Skin epidermis (tissue), 12 donors: ENCODE data around the gene KIF20B.
"Not testable (repeated sequence)": the region's sequence is repeated elsewhere in the genome, so short reads cannot be mapped to it uniquely, and the experiment has no call there.

Experiments used
- H3K27ac ChIP-seq, 21 experiments: fragments of 200-600 bp; sonication (generic) in 11 of 21; one replicate each; pipeline ENCODE4 v1.5.0; 2020; ENCODE audit warnings: mild to moderate bottlenecking in 3 of 21, inconsistent platforms in 2 of 21, moderate library complexity in 2 of 21
- H3K4me3 ChIP-seq, 7 experiments: fragments of 200-600 bp; sonication (generic) in 2 of 7; one replicate each; pipeline ENCODE4 v1.5.0; 2020; ENCODE audit warnings: inconsistent platforms in 2 of 7, mild to moderate bottlenecking in 2 of 7, moderate library complexity in 1 of 7

The KIF20B gene

DNA sequence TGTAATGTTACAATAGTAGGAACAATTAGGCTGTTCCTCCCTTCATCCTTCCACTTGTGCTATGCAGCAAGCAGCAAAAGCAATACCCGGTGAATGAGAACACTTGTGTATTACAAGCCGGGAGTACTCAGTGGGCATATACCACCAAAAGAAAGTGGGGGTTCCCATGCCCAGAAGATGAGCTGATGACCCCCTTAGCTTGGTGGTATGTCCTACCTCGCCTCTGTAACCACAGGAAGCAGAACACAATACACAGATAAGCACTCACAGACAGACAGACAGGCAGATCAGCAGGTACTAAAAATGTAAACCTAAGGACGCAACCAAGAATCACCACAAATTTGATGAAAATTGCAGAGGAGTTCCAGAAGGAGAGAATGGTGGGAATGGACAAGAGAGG lies 15.5 kb upstream of the KIF20B start:
- no peak overlapping the region for H3K27ac ChIP-seq
- no peak overlapping the region for H3K4me3 ChIP-seq

DNA sequence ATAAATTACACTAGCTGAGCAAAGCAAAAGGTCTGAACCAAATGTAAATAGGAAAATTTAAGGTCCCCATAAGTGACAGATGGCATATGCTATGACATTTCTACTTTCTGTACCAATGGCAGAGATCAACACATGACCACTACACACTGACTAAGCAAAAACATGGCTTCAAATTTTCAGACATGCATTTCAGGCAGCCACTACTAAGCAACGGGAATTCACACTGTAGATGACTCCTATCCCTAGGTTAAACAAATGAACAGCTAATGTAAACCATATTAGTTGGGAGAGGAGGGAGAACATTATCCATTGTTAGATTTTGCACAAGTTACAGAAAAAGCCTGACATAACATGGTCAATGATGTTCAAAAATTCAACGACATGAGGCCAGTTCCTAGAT lies 11.4 kb upstream of the KIF20B start:
- Histone ChIP-seq H3K4me3 (no peak overlapping the region), H3K27ac (no peak overlapping the region)

DNA sequence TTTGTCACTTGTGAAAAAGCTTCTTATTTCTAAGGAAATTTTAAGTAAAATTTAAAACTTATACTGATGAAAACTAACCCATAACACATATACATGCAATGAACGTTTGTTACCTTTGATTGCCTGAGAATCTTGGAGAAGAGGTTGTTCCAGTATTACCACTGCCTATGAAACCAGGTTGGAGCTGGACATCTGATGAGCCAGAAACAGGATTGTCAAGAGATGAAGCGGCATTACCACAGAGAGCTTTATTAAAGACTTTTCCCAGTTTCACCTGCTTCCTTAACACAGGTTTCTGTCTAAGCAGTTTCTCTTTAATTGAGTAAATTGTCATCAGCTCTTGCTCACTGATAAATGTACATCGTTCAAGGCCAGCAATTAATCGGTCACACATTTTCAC lies 9.0 kb upstream of the KIF20B start:
- Histone ChIP-seq H3K4me3 (no peak overlapping the region), H3K27ac (no peak overlapping the region)

DNA sequence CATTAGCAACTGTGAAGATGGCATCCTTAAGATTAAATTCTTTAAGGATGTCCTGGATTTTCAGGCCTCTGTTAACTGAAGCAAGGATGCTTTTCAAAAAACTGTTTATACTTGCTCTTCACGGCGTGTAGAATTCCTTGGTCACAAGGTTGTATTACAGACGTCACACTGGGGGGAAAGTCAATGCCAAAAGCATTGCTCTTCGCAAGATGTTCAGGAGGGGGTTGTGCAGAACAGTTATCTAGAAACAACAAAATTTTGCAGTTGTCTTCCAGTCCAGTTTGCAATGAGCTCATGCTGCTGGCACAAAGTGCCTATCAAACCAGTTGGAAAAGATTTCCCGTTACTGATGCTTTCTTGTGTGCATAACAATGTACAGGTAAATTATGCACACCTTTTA lies 8.2 kb upstream of the KIF20B start:
- H3K4me3 ChIP-seq = no peak overlapping the region

DNA sequence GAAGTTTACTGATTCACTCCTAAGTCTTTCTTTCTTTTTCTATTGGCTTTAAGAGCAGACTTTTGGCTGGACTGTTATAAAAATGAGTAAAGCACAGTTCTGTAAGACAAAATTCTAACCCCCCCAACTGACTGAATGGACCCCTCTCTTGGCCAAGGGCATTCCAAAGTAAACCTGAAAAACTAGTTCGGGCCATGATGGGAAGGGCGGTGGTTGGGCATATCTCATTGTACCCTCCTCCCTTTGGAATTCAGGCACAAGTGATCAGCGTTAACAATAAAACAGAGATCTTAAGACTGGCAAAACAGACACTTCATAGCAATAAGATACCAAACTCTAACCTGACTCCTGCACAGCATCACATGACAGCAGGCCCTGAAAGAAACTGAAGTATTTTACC lies 6.1 kb upstream of the KIF20B start:
- Histone ChIP-seq H3K4me3 (no peak overlapping the region), H3K27ac (no peak overlapping the region)

More for the DNA sequence above, 8.2 kb upstream of the KIF20B start:
- no peak overlapping the region for H3K27ac ChIP-seq

DNA sequence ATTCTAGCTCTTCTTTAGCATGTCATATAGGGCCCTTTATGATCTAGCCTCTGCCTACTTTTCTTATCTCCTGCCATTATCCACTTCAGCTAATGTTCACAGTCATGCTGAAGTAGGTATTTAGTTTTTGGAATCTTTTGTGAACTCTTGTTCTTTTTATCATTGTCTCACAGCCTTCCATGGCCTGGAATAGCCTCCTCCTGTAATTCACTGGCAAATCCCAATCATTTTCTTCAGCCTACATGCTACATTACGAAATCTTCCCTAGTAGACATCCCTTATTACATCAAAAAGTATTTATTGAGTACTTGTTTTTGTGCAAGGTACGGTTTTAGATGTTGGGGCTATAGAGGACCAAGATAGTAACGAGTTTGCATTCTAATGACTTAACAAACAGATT lies 3.4 kb upstream of the KIF20B start:
- Histone ChIP-seq H3K27ac (no peak overlapping the region), H3K4me3 (no peak overlapping the region)

DNA sequence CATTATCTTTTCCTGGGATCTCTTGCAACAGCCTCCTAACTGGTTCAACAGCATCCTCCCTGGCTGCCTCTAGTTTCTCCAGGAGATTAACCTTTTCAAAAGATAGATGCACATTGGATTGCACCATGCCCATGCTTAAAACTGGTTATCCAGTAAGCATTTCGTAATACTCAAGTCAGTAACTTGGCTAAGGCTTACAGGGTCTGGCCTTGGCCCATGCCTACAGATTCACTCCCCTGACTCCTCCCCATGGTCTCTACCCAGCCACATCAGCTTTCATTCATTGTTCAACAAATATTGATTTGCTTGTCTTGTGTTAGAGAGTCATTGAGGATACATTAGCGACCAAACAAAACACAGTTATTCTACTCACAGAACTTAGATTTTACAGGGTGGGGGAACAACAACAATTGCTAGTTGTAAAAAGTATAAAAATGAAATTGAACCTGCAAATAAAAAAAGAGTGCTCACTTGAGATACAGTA lies 1.8 kb upstream of the KIF20B start:
- Histone ChIP-seq H3K4me3 (no peak overlapping the region), H3K27ac (no peak overlapping the region)

DNA sequence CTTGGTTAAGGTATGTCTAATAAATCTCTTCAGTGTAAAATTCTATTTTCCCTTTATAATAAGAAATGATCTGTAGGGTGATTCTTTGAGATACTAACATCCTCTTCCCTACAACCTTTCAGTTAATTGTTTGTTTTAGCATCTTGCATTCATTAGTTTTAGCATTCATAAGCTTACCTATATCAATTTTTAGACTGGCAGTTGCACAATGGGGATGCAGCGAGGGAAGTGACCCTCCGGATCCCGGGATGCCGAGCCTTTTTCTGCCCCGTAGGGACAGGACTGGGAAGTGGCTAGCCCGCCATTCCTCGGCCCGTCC lies 508 bp upstream of the KIF20B start:
- Histone ChIP-seq H3K27ac (peak overlapping the region; percentile 49 to 91 (median 83)), H3K4me3 (peak overlapping the region; percentile 61 to 79 (median 70))

DNA sequence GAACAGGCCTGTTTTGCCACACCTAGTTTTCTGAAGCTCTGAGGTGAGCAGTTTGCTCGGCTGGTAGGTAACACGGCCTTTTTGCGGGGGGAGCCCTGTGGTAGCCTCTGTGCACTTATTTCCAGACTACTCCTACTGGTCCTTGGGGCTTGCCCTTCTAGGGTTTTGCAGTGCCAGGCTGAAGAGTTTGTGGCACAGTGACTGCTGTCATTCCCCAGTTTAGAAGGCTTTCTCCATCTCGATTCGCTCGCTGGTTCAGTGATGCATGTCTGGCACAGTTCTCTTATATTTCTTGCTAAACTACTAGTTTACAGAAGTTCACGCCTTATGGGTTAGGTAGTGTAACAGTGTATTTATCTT lies 711 bp downstream of the KIF20B start:
- Histone ChIP-seq H3K4me3 (peak overlapping the region; percentile 61 to 79 (median 70)), H3K27ac (peak overlapping the region in 16 of 21 experiments; percentile 32 to 91 (median 84))

DNA sequence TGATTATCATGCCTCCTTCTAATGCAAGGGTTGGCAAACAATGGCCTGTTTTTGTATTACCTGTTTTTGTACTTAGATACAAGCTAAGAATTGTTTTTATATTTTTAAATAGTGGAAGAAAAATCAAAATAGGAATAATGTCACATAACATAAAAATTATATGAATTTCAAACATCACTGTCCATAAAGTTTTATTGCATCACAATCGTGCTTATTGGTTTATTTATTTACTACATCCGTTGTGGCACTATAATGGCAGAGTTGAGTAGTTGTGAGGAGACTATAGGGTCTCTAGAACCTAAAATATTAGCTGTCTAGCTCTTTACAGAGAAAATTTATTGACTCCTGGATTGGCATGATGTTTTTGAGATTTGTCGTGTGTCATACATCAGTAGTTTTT lies 4.1 kb downstream of the KIF20B start:
- Histone ChIP-seq H3K27ac (no peak overlapping the region), H3K4me3 (no peak overlapping the region)

DNA sequence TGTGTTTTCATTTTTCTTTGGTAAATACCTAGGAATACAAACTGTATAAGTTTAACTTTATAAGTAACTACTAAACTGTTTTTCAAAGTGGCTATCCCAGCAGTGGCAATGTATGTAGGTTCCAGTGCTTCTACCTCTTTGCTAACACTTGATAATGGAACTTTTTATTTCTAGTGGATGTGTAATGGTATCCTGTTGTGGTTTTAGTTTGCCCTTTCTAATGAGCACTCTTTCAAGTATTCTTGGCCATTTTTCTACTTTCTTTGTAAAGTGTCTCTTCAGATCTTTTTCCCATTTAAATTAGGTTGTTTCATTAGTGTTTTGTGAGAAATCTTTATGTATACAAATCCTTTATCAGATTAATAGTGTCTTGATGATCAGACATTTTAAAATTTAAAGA lies 4.6 kb downstream of the KIF20B start:
- H3K27ac ChIP-seq = no peak overlapping the region
- no peak overlapping the region for H3K4me3 ChIP-seq

DNA sequence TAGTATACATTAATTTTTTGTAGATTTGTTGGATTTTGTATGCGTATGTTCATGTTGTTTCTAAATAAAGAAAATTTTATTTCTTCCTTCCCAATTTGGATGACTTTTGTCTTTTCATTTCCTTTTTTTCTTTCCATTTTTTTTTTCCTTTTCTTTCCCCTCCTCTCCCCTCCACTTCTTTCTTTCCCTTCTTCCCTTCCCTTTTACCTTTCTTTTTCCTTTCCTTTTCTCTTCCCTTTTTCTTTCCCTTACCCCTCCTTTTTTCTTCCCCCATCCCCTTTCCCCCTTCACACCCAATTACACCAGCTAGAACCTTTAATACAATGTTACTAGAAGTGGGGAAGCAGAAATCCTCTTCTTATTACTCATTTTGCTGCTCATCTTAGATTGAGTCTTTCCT lies 6.0 kb downstream of the KIF20B start:
- H3K27ac ChIP-seq = no peak overlapping the region
- no peak overlapping the region for H3K4me3 ChIP-seq

DNA sequence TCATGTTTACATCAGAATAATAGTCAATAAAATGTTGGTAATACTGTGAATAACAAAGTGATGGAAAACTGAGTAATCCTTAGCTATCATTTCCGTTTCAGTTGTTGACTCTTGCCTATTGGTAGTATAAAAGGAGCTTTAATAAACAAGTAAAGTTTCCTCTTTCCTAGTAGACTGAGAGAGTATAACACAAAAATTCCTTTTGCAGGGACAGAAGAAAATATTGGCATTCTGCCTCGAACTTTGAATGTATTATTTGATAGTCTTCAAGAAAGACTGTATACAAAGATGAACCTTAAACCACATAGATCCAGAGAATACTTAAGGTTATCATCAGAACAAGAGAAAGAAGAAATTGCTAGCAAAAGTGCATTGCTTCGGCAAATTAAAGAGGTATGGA lies 9.4 kb downstream of the KIF20B start:
- no peak overlapping the region for H3K4me3 ChIP-seq
- no peak overlapping the region for H3K27ac ChIP-seq

DNA sequence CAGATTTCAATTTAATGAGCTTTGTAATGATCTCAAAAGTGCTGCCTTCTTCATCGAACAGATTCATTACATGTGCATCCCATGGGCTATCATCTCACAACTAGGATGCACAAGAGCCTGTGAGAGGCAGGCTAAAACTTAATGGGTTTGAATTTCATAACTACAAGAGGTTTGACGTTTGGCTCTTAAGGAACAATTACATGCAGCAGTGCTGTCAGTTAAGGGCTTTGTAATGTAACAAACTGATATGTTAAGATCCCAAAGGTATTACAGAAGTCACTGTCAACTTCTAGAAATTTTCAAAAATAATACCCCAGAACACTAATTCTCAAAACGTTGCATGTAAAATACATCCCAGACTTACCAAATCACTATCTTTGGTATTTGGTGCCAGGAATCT lies 33.2 kb downstream of the KIF20B start:
- H3K27ac ChIP-seq = no peak overlapping the region
- no peak overlapping the region for H3K4me3 ChIP-seq

DNA sequence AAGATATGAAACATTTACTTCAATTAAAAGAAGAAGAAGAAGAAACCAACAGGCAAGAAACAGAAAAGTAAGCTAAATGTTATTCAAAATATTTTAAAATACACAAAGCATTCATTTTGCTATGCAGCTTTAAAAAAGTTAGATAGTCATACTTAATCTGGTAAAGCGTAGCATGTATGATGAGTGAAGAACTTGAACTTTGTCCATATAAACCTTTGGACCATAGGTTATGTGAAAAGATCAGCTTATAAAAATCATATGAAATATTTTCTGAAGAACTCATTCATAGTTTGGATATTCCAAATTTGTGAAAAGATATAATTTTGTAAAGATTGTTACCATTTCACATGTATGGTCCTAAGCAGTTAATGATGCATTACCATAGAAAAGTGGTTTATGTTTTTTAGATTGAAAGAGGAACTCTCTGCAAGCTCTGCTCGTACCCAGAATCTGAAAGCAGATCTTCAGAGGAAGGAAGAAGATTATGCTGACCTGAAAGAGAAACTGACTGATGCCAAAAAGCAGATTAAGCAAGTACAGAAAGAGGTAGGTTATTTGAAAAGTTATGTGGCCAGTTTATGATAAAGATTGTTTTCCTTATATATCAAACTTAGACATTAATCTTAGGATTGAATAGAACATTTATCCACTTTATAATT lies 37.3 kb downstream of the KIF20B start:
- H3K27ac ChIP-seq = peak overlapping the region in 7 of 21 experiments; percentile 10 to 72 (median 24)
- H3K4me3 ChIP-seq = no peak overlapping the region

DNA sequence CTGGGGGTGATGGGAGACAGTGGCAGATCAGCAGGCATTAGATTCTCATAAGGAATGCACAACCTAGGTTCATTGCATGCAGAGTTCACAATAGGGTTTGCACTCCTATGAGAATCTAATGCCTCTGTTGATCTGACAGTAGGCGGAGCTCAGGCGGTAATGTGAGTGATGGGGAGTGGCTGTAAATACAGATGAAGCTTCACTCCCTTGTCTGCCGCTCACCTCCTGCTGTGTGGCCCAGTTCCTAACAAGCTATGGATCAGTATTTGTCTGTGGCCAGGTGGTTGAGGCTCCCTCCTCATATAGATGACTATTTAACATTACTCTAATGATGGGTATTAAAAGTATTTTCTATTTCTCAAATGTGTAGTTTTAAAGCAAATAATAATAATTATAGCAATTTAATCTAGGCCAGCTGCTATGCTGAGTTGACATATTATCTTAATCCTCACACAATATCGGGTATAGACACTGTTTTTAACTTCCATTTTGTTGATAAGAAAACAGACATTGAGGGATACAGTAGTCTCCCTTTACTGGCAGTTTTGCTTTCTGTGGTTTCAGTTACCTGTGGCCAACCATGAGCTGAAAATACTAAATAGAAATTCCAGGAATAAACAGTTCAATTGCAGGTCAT lies 39.9 kb downstream of the KIF20B start:
- no peak overlapping the region for H3K4me3 ChIP-seq
- H3K27ac ChIP-seq = no peak overlapping the region

DNA sequence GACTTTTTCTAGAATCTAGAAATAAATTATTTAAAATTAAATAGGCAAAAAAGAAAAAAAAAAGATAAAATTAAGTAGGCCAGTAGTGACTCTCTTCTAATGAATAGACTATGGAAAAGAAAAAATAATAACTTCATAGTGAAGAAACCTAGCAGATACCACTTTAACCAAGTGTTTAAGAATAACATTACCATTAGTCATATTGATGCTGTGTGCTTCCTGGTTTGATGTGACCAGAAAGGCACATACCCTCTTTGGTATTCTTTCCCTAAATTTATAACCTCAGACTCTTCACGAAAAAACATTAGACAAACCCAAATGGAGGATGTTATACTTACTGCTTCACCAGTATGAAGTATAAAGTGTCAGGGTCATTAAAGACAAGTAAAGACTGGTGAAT lies 42.6 kb downstream of the KIF20B start:
- H3K27ac ChIP-seq = no peak overlapping the region
- H3K4me3 ChIP-seq = no peak overlapping the region

DNA sequence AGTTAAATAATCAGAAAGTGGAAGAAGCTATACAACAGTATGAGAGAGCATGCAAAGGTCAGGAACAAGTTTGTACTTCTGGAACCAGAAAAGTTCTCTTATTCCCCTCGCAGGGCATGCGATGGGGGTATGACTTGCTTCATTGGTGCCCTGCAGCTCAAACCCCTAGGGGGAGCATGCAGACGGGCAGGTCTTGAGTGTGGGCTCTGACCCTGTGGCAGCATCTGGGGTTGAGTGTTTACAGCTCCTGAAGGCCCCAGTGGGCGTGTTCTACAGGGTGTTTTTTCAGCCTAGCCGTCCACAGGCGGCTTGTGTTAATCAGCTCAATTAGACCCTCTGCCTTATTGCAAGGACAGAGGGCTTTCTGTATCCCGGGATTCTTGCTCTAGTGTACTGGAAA lies 44.5 kb downstream of the KIF20B start:
- no peak overlapping the region for H3K4me3 ChIP-seq
- no peak overlapping the region for H3K27ac ChIP-seq

DNA sequence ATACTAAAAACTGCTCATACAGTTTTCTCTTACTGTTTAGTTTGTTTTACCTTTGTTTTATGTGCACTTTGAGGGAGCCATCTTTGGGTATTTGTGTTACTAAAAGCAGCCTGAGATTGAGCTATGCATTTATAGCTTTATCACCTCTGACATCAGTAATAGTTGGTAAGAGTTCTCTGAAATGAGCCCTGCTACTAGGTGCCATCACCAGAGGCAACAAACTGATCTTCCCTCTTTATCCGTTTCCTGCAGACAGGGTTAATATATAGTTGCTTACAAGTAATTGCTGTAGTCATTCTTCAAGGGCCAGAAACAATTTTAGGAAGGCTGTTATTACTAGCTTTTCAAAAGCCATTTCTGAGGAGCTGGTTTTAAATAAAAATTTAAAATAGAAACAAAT lies 49.1 kb downstream of the KIF20B start:
- no peak overlapping the region for H3K27ac ChIP-seq
- H3K4me3 ChIP-seq = no peak overlapping the region

DNA sequence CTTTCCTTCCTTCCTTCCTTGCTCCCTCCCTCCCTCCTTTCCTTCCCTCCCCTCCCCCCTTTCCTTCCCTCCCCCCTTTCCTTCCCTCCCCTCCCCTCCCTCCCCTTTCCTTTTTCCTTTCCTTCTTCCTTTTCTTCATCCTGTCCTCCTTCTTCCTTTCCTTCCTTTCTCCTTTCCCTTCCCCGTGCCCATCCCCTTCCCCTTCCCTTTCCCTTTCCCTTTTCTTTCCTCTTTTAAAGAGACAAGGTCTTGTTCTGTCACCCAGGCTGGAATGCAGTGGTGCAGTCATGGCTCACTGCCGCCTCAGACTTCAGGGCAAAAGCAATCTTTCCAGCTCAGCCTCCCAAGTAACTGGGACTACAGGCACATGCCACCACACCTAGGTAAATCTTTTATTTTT lies 54.0 kb downstream of the KIF20B start:
- no peak overlapping the region for H3K27ac ChIP-seq
- no peak overlapping the region for H3K4me3 ChIP-seq

DNA sequence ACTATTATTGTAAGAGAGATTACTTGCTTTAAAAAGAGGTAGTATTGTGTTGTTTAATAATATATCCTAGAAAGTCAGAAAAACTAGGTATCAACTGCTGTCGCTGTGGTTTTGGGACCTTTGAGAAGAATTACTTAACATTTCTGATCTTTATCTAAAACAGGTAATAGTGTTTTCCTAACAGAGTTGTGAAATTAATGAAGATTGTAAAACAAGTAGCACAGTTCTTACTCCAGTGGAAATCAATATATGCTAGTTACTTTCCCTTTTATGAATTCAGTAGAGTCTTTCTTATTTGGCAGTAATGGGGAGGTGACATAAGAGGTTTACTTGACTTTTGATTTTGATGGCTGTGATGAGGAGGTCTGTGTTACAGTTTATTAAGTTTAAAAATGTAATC lies 58.1 kb downstream of the KIF20B start:
- no peak overlapping the region for H3K4me3 ChIP-seq
- H3K27ac ChIP-seq = no peak overlapping the region

DNA sequence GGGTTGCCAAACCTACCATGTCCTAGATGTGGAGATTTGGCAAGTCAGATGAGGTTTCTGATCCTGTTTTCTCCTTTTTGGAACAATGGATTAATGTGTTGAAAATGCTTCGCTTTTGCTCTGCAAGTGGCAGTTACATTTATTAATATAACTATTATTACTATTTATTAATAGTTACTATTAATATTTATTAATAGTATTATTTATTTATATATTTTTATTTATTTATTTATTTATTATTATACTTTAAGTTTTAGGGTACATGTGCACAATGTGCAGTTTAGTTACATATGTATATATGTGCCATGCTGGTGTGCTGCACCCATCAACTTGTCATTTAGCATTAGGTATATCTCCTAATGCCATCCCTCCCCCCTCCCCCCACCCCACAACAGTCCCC lies 62.3 kb downstream of the KIF20B start:
- H3K4me3 ChIP-seq, H3K27ac ChIP-seq: not testable (repeated sequence)
